HG02943 (cell line): Measurements from ENCODE around the gene TNIK.
A peak's percentile ranks its signal among the peaks of the same experiment; 100 is the strongest.

ENCODE experiments used
- ATAC-seq: cut with Tn5 transposase; IDR thresholded peaks from one replicate; pipeline ENCODE4 v1.9.1; 2021; ENCODE audit warnings: mild to moderate bottlenecking, low read depth, moderate library complexity; ENCODE audit not compliant: unreplicated experiment

The TNIK gene

GRCh38 chr3:171268677-171269076, 191.5 kb downstream of the TNIK start:
- no peak for ATAC-seq

- no peak for ATAC-seq
These were observed 193.1 kb downstream of the TNIK start for GRCh38 chr3:171267104-171267503.

- no peak for ATAC-seq
These were observed 193.5 kb downstream of the TNIK start for GRCh38 chr3:171266740-171267073.

GRCh38 chr3:171266034-171266739, 194.0 kb downstream of the TNIK start:
- ATAC-seq = no peak

GRCh38 chr3:171264758-171265157, 195.4 kb downstream of the TNIK start:
- no peak for ATAC-seq

GRCh38 chr3:171262431-171262830, 197.8 kb downstream of the TNIK start:
- ATAC-seq = no peak

GRCh38 chr3:171261487-171261886, 198.7 kb downstream of the TNIK start:
- ATAC-seq = no peak

- ATAC-seq = no peak
These were observed 199.3 kb downstream of the TNIK start for GRCh38 chr3:171260899-171261298.

GRCh38 chr3:171260466-171260865, 199.7 kb downstream of the TNIK start:
- ATAC-seq = no peak

- no peak for ATAC-seq
These were observed 201.9 kb downstream of the TNIK start for GRCh38 chr3:171258316-171258715.

GRCh38 chr3:171257251-171258203, 202.7 kb downstream of the TNIK start:
- ATAC-seq = no peak

GRCh38 chr3:171256445-171257250, 203.6 kb downstream of the TNIK start:
- no peak for ATAC-seq

- peak; percentile 63 for ATAC-seq
These were observed 204.9 kb downstream of the TNIK start for GRCh38 chr3:171255236-171255806.

- ATAC-seq = no peak
These were observed 205.9 kb downstream of the TNIK start for GRCh38 chr3:171254315-171254714.

- no peak for ATAC-seq
These were observed 208.4 kb downstream of the TNIK start for GRCh38 chr3:171251835-171252234.

- ATAC-seq = no peak
These were observed 209.8 kb downstream of the TNIK start for GRCh38 chr3:171250444-171250843.

GRCh38 chr3:171249245-171249644, 211.0 kb downstream of the TNIK start:
- peak; percentile 2 for ATAC-seq

- ATAC-seq = peak; percentile 76
These were observed 211.6 kb downstream of the TNIK start for GRCh38 chr3:171248426-171249111.

- no peak for ATAC-seq
These were observed 214.1 kb downstream of the TNIK start for GRCh38 chr3:171245796-171246765.
